ENCODE measurements around the gene ZP3.
A peak's percentile ranks its signal among the peaks of the same experiment; 100 is the strongest.
"Not testable (repeated sequence)": the region's sequence is repeated elsewhere in the genome, so short reads cannot be mapped to it uniquely, and the experiment has no call there.

The ZP3 gene

DNA sequence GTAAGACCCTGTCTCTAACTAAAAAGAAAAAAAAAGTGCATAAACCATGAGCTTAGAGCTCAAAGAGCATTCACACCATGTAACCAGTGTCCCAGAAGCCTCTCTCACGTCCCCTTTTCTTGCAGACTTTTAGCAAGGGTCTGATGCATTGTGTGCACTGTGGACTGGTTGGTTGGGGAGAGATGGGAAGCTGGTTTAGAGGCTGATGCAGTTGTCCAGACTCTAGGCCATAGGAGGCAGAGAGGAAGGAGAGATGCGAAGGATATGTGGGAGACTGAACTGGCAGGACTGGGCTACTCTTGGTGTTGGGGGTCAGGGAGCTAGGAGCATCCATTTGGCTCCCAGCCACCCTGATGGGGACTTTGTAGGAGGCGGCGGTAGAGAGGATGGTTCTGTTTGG lies 17.0 kb upstream of the ZP3 start:
- no peak for DNase-seq

- DNase-seq: no peak
These were observed 16.6 kb upstream of the ZP3 start for GRCh38 chr7:76408121-76408560.

- no peak for DNase-seq
These were observed 15.2 kb upstream of the ZP3 start, which contains the start of gene SSC4D for GRCh38 chr7:76409537-76409936. TSS of gene SSC4D (minus strand) at chr7:76409697. CDS start at chr7:76404439, 5,258 bp downstream.

- DNase-seq: no peak
These were observed 13.1 kb upstream of the ZP3 start for GRCh38 chr7:76411626-76412025.

DNA sequence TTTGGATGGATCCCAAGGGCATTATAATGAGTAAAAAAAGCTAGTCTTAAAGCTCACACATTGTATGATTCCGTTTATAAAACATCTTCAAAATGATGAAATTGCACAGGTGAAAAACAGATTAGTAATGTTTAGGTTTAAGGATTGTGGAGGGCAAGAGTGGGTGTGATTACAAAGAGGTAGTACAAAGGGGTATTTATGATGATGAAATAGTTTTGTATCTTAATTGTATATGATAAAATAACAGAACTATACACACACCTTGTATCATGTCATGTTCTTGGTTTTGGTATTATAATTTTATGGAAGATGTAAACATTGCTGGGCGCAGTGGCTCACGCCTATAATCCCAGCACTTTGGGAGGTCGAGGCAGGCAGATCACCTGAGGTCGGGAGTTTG lies 12.5 kb upstream of the ZP3 start:
- DNase-seq: no peak

- not testable (repeated sequence) for DNase-seq
These were observed 7.0 kb upstream of the ZP3 start for GRCh38 chr7:76417654-76418310.

GRCh38 chr7:76421097-76421496 lies 3.7 kb upstream of the ZP3 start:
- not testable (repeated sequence) for DNase-seq

- DNase-seq: no peak
These were observed 911 bp upstream of the ZP3 start for GRCh38 chr7:76423666-76424412.

- no peak for DNase-seq
These were observed 406 bp downstream of the ZP3 start for GRCh38 chr7:76425156-76425555.

- not testable (repeated sequence) for DNase-seq
These were observed 808 bp downstream of the ZP3 start for GRCh38 chr7:76425558-76425957.

- DNase-seq: no peak
These were observed 1.5 kb downstream of the ZP3 start for GRCh38 chr7:76426246-76426645.

- DNase-seq: no peak
These were observed 2.9 kb downstream of the ZP3 start for GRCh38 chr7:76427635-76428034.

DNA sequence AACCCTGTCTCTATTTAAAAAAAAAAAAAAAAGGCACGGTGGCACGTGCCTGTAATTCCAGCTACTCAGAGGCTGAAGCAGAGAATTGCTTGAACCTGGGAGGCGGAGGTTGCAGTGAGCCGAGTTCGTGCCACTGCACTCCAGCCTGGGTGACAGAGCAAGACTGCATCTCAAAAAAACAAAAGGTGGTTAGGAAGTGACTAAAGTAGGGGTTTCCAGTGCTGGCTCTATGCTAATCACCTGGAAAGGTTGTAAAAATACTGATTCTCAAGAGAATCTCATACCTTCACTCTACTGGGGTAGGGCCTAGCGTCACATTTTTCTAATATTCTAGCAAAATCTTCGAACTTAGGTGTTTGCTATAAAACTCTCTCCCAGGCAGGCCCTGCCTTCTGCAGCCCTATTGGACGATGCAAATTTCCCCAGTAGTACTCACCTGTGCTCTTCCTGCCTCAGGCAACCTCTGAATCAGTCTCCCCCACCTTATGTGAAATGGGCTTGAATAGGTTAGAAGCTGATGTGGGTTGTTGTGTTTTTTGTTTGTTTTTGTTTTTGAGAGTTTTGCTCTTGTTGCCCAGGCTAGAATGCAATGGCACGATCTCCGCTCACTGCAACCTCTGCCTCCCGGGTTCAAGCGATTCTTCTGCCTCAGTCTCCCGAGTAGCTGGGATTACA lies 3.5 kb downstream of the ZP3 start:
- no peak for DNase-seq

- no peak for DNase-seq
These were observed 4.4 kb downstream of the ZP3 start for GRCh38 chr7:76428868-76429805.

- no peak for DNase-seq
These were observed 5.5 kb downstream of the ZP3 start for GRCh38 chr7:76430211-76430610.

DNA sequence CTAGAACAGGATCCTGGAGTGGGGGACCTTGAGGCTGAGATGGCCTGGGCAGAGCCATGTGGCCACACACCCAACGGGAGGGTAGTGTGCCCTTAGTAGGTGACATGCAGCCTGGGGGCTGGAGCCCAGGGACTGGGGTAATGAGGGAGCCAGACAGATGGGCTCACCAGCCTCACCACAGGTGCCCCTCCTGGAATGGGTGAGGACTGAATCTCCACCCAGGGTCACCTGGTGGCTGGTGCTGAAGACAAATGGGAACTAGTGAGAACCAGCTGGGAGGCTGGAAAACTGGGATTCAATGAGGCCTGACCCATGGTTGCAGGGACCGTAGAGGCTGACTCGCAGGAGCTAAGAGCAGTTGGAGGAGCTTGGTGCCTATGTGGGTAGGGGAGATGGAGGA lies 6.1 kb downstream of the ZP3 start:
- no peak for DNase-seq

GRCh38 chr7:76437873-76438272 lies 13.1 kb downstream of the ZP3 start:
- peak; percentile 61 for DNase-seq

- not testable (repeated sequence) for DNase-seq
These were observed 14.6 kb downstream of the ZP3 start for GRCh38 chr7:76439120-76439888.

- DNase-seq: not testable (repeated sequence)
These were observed 15.7 kb downstream of the ZP3 start for GRCh38 chr7:76440404-76440803.

DNA sequence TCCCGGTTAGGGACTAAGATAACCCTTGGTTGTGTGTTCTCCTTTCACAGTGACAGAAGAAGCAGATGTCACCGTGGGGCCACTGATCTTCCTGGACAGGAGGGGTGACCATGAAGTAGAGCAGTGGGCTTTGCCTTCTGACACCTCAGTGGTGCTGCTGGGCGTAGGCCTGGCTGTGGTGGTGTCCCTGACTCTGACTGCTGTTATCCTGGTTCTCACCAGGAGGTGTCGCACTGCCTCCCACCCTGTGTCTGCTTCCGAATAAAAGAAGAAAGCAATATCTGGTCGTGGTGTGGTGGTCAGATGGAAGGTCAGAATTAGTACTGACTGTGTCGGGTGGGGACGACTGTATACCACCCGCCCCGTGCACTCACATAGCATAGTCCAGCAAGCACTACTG lies 17.0 kb downstream of the ZP3 start:
- not testable (repeated sequence) for DNase-seq

DNA sequence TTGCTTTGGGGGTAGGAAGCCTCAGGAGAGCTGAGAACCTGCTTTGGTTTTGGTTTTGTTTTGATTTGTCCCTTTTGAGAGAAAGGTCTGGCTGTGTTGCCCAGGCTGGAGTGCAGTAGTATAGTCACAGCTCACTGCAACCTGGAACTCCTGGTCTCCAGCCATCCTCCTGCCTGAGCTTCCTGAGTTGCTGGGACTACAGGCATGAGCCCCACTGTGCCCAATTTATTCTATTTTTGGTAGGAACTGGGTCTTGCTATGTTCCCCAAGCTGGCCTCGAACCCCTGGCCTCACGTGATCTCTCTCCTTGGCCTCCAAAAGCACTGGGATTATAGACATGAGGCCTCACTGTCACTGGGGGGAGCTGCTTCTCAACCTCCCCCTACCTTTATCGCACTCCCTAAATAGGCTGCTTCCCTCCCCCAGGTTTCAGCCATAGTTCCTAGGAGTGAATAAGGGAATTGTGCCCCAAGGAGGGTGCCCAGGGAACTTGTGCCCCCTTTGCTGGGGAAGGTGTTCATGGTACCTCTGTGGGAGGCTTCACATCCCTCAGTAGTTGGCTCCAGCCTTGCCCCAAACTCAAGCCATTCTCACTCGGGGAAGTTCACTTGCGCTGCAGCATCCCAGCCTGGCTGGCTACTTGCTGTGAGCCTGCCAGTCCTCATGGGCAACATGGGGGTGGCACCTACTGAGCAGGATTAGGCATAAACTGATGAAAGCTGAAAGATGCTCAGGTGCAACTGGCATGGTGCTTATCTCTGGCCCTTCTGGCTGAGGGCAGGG lies 18.1 kb downstream of the ZP3 start:
- DNase-seq: not testable (repeated sequence)
